GM12874 (cell line): Measurements from ENCODE around the gene ALOX12B.

Experiments
- TF ChIP-seq, protein P1 (sequence below): IDR thresholded peaks from 2 replicates; pipeline ENCODE4 v1.5.1; 2011; ENCODE audit warnings: low read depth, mild to moderate bottlenecking, control low read depth, low read length, moderate library complexity; ENCODE audit not compliant: insufficient read depth

The ALOX12B gene

GRCh38 chr17:8116776-8117175 lies 29.3 kb upstream of the ALOX12B start:
- TF ChIP-seq, protein P1, sequence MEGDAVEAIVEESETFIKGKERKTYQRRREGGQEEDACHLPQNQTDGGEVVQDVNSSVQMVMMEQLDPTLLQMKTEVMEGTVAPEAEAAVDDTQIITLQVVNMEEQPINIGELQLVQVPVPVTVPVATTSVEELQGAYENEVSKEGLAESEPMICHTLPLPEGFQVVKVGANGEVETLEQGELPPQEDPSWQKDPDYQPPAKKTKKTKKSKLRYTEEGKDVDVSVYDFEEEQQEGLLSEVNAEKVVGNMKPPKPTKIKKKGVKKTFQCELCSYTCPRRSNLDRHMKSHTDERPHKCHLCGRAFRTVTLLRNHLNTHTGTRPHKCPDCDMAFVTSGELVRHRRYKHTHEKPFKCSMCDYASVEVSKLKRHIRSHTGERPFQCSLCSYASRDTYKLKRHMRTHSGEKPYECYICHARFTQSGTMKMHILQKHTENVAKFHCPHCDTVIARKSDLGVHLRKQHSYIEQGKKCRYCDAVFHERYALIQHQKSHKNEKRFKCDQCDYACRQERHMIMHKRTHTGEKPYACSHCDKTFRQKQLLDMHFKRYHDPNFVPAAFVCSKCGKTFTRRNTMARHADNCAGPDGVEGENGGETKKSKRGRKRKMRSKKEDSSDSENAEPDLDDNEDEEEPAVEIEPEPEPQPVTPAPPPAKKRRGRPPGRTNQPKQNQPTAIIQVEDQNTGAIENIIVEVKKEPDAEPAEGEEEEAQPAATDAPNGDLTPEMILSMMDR = no peak

DNA sequence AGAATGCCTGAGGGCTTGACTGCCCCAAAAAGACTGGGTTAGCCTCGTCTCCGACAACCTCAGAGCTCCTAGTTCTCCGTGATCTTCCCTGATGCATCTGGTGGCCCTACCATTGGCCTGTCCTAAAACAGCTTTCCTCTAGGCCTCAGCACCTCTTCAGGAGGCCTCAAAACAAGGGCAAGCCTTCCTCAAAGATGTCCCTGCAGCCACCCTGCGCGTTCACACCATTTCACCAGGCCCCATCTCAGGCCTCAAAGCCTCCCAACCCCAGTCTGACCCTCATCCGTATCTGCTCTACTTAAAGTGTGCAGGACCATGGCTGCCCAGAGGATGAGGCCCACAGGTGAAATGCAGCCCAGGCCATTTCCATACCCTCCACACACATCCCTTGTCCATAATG lies 23.4 kb upstream of the ALOX12B start:
- TF ChIP-seq, protein P1 = no peak

- TF ChIP-seq, protein P1 = no peak
Measured at GRCh38 chr17:8110456-8110804, 22.9 kb upstream of the ALOX12B start.

GRCh38 chr17:8109661-8110455 lies 22.3 kb upstream of the ALOX12B start:
- TF ChIP-seq, protein P1 = peak; percentile 97

DNA sequence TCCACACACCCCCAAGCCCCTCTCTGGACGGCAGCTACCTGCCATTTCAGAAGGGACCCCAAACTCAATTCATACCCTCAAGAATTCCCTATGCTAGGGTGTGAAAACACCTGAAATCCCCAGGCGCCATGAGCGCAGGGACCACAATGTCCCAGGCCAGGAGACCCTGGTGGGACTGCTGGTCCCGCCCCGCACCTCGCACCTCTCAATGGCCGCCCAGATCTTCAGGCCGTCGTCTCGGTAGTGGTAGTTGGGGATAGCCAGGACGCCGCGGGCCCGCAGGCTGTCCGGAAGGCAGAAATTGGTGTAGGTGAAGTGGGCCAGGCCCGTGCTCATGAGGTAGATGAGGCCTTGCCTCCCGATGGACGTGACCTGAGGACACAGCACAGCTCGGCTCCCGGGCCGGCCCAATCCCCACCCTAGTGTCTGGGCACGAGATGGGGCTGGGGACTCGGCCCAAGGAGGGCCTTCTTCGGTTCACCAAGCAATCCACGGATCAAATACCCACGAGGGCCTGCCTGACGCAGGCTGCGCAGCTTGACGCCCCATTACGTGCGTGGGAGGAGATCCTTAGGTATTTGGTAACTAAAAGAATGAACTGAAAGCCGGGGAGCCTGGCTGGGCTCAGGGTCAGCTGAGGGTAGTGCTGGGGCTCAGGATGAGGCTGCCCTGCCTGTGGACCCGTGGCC lies 21.6 kb upstream of the ALOX12B start:
- TF ChIP-seq, protein P1 = no peak

- TF ChIP-seq, protein P1 = no peak
Measured at GRCh38 chr17:8105957-8106398, 18.5 kb upstream of the ALOX12B start.

GRCh38 chr17:8104911-8105310 lies 17.4 kb upstream of the ALOX12B start:
- TF ChIP-seq, protein P1 = no peak
